ENCODE data around the gene ASXL1. TPM values are rescaled to one million over a fixed set of nuclear protein-coding genes. Genes with fewer than 3 reads are reported as not detected.
"Not testable (repeated sequence)": the region's sequence is repeated elsewhere in the genome, so short reads cannot be mapped to it uniquely, and the experiment has no call there.

ASXL1 gene
- total and polyA plus RNA-seq, 2 experiments from 2014 or later: 50.3 to 82.4 TPM

GRCh38 chr20:32380745-32381144 lies 22.6 kb downstream of the ASXL1 start:
- TF ChIP-seq, protein P1, sequence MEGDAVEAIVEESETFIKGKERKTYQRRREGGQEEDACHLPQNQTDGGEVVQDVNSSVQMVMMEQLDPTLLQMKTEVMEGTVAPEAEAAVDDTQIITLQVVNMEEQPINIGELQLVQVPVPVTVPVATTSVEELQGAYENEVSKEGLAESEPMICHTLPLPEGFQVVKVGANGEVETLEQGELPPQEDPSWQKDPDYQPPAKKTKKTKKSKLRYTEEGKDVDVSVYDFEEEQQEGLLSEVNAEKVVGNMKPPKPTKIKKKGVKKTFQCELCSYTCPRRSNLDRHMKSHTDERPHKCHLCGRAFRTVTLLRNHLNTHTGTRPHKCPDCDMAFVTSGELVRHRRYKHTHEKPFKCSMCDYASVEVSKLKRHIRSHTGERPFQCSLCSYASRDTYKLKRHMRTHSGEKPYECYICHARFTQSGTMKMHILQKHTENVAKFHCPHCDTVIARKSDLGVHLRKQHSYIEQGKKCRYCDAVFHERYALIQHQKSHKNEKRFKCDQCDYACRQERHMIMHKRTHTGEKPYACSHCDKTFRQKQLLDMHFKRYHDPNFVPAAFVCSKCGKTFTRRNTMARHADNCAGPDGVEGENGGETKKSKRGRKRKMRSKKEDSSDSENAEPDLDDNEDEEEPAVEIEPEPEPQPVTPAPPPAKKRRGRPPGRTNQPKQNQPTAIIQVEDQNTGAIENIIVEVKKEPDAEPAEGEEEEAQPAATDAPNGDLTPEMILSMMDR (IDR thresholded peaks at IDR 0.05; ENCODE audit: low read depth, low read length): no peak

DNA sequence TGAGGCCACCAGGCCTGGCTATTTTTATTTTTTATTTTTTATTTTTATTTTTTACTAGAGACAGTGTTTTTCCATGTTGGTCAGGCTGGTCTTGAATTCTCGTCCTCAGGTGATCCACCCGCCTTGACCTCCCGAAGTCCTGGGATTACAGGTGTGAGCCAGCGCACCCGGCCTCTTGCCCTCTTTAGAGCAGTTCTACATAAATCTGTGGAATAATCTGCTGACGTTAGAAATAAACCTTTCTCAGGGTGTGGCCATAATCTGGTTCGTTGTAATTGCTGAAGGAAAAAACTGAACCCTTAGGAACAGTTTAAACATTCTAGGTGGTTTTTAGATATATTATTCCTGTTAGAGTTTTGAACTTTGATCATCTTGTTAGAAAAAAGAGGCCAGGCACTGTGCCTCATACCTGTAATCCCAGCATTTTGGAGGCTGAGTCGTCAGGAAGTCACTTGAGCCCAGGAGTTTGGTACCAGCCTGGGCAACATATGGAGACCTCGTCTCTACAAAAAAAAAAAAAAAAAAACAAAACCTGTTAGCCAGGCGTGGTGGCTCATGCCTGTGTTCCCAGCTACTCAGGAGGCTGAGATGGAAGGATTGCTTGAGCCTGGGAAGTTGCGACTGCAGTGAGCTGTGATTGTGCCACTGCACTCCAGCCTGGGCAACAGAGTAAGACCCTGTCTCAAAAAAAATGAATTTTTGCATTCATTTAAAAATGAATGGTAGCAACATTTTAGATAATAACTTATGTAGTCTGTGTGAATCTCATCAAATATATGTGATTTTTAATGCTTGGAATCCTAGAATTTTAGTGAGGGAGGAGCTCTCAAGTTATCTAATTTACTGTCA lies 24.2 kb downstream of the ASXL1 start:
- no peak overlapping the region for H3K4me3 ChIP-seq
- no peak for DNase-seq (ENCODE audit: low read depth in 1 of 2, low spot score in 1 of 2)
- H3K27ac ChIP-seq: no peak overlapping the region
- H3K4me1 ChIP-seq (ENCODE audit: low read depth): peaks cover 24% of the 10 kb centered on the region
- TF ChIP-seq, protein P1 (IDR thresholded peaks at IDR 0.05; ENCODE audit: low read depth, low read length): no peak
- no peaks in the 10 kb centered on the region for H3K9me3 ChIP-seq (ENCODE audit: low read depth)
- no peaks in the 10 kb centered on the region for H3K36me3 ChIP-seq
- H3K27me3 ChIP-seq: no peaks in the 10 kb centered on the region

More at GRCh38 chr20:32380745-32381144, 22.6 kb downstream of the ASXL1 start:
- H3K4me3 ChIP-seq: no peak overlapping the region
- H3K9me3 ChIP-seq (ENCODE audit: low read depth): no peaks in the 10 kb centered on the region
- peaks cover 15% of the 10 kb centered on the region for H3K4me1 ChIP-seq (ENCODE audit: low read depth)
- peaks cover 2% of the 10 kb centered on the region for H3K36me3 ChIP-seq
- peak overlapping the region; percentile 43 for H3K27ac ChIP-seq
- H3K27me3 ChIP-seq: no peaks in the 10 kb centered on the region
- no peak for DNase-seq (ENCODE audit: low read depth in 1 of 2, low spot score in 1 of 2)

- not testable (repeated sequence) for DNase-seq (ENCODE audit: low read depth in 1 of 2, low spot score in 1 of 2); H3K4me3 ChIP-seq; H3K27me3 ChIP-seq; H3K36me3 ChIP-seq; H3K27ac ChIP-seq; H3K9me3 ChIP-seq (ENCODE audit: low read depth)
- peaks cover 24% of the 10 kb centered on the region for H3K4me1 ChIP-seq (ENCODE audit: low read depth)
Measured at GRCh38 chr20:32383441-32383840, 25.3 kb downstream of the ASXL1 start.

GRCh38 chr20:32385541-32385940 lies 27.4 kb downstream of the ASXL1 start:
- peak overlapping the region; percentile 20 for H3K27ac ChIP-seq
- H3K36me3 ChIP-seq: no peaks in the 10 kb centered on the region
- no peaks in the 10 kb centered on the region for H3K27me3 ChIP-seq
- TF ChIP-seq, protein P1 (IDR thresholded peaks at IDR 0.05; ENCODE audit: low read depth, low read length): no peak
- no peak overlapping the region for H3K4me3 ChIP-seq
- peaks cover 24% of the 10 kb centered on the region for H3K4me1 ChIP-seq (ENCODE audit: low read depth)
- H3K9me3 ChIP-seq (ENCODE audit: low read depth): no peaks in the 10 kb centered on the region
- DNase-seq (ENCODE audit: low read depth in 1 of 2, low spot score in 1 of 2): no peak

DNA sequence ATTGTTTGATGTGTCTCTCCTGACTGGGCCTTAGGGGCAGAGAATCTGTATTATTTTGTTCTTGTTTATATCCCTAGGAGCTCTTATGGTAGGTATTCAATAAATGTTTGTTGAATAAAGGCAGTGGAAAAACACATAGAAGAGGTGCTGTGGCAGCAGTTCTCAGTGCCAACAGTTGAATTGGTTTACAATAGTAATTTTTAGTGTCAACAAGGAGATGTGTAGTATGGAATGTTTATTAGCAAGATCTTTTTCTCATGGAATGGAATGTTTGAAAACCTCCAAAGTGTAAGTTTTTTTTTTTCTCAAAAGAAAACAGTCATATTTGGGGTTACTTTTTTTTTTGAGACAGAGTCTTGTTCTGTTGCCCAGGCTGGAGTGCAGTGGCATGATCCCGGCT lies 28.0 kb downstream of the ASXL1 start:
- no peak overlapping the region for H3K4me3 ChIP-seq
- peaks cover 24% of the 10 kb centered on the region for H3K4me1 ChIP-seq (ENCODE audit: low read depth)
- TF ChIP-seq, protein P1 (IDR thresholded peaks at IDR 0.05; ENCODE audit: low read depth, low read length): no peak
- peaks cover 2% of the 10 kb centered on the region for H3K36me3 ChIP-seq
- H3K9me3 ChIP-seq (ENCODE audit: low read depth): no peaks in the 10 kb centered on the region
- peak overlapping the region; percentile 20 for H3K27ac ChIP-seq
- no peaks in the 10 kb centered on the region for H3K27me3 ChIP-seq
- no peak for DNase-seq (ENCODE audit: low read depth in 1 of 2, low spot score in 1 of 2)

DNA sequence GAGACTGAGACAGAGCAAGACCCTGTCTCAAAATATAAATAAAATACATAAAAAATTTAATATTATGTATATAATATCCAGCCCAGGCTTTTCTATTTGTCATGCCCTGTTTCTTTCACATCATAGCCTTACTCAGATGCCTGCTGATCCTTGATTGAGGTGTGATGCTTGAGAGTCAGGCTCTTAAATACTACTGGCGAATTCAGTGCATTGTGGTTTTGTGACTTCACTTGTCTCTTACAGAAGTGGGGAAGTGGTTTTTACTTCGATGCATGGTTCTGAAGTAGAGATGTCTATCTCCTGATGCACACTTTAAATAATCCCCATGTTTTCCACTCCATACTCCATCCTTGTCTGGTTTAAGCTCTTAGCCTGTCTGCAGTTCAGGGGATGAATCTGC lies 29.1 kb downstream of the ASXL1 start:
- H3K36me3 ChIP-seq: peaks cover 8% of the 10 kb centered on the region
- H3K4me1 ChIP-seq (ENCODE audit: low read depth): peaks cover 24% of the 10 kb centered on the region
- no peaks in the 10 kb centered on the region for H3K27me3 ChIP-seq
- H3K9me3 ChIP-seq (ENCODE audit: low read depth): no peaks in the 10 kb centered on the region
- DNase-seq (ENCODE audit: low read depth in 1 of 2, low spot score in 1 of 2): no peak
- H3K27ac ChIP-seq: no peak overlapping the region
- TF ChIP-seq, protein P1 (IDR thresholded peaks at IDR 0.05; ENCODE audit: low read depth, low read length): no peak
- no peak overlapping the region for H3K4me3 ChIP-seq
